Stimulated activated CD4-positive, alpha-beta T cell treated with anti-CD3 and anti-CD28 coated beads, Interleukin-1b, Interleukin-23, amount 100 ng/mL, for 24 hours (primary cell): ENCODE measurements around the gene CD151.
A peak's percentile ranks its signal among the peaks of the same experiment; 100 is the strongest.

ENCODE experiments used
- DNase-seq, 4 experiments: peaks; one replicate each; pipeline ENCODE4 v3.0.0-alpha.2; 2020; ENCODE audit warnings: low read depth in 4 of 4, low spot score in 1 of 4

CD151 gene

GRCh38 chr11:813072-813455, 19.7 kb upstream of the CD151 start:
- no peak for DNase-seq

GRCh38 chr11:813456-814096, 19.2 kb upstream of the CD151 start:
- no peak for DNase-seq

GRCh38 chr11:815675-816432, 16.9 kb upstream of the CD151 start:
- DNase-seq, result no peak

GRCh38 chr11:816433-816779, 16.3 kb upstream of the CD151 start:
- DNase-seq, result no peak

GRCh38 chr11:818396-819128, 14.2 kb upstream of the CD151 start, which contains the start of gene PNPLA2:
TSS of gene PNPLA2 (plus strand) at chr11:818914. CDS start at chr11:819719, 805 bp downstream.
- DNase-seq, result no peak

- DNase-seq, result peak; percentile 84 to 91 (median 87)
Measured at GRCh38 chr11:819129-819931, 13.4 kb upstream of the CD151 start.

- peak; percentile 78 to 94 (median 82) for DNase-seq
Measured at GRCh38 chr11:819943-820649, 12.7 kb upstream of the CD151 start.

GRCh38 chr11:820655-821511, 11.9 kb upstream of the CD151 start:
- DNase-seq, result no peak

GRCh38 chr11:821512-822371, 11.0 kb upstream of the CD151 start:
- no peak for DNase-seq

GRCh38 chr11:823441-824291, 9.1 kb upstream of the CD151 start:
- DNase-seq, result no peak

GRCh38 chr11:824292-824880, 8.4 kb upstream of the CD151 start:
- no peak for DNase-seq

GRCh38 chr11:824942-825341, 7.8 kb upstream of the CD151 start:
- DNase-seq, result no peak

- DNase-seq, result no peak
Measured at GRCh38 chr11:825366-826226, 7.2 kb upstream of the CD151 start.

GRCh38 chr11:826227-826621, 6.5 kb upstream of the CD151 start:
- no peak for DNase-seq

GRCh38 chr11:826836-827145, 6.0 kb upstream of the CD151 start:
- no peak for DNase-seq

- no peak for DNase-seq
Measured at GRCh38 chr11:827146-827896, 5.4 kb upstream of the CD151 start.
